Transverse colon (tissue), 4 donors: ENCODE results near the gene FGF2.
"Not testable (repeated sequence)": the region's sequence is repeated elsewhere in the genome, so short reads cannot be mapped to it uniquely, and the experiment has no call there.

Source experiments
- CTCF ChIP-seq, 5 experiments: fragments of 200-600 bp in 3 of 5; fragments of 450-650 bp in 2 of 5; sonication (generic) in 3 of 5; IDR thresholded peaks; 1 replicate in 2 of 5; 2 replicates in 3 of 5; pipeline ENCODE4 v1.5.1; 2016 to 2017; ENCODE audit warnings: antibody characterized with exemption in 5 of 5, inconsistent platforms in 3 of 5, mild to moderate bottlenecking in 2 of 5, moderate library complexity in 1 of 5
- POLR2A ChIP-seq: fragments of 450-650 bp; IDR thresholded peaks from one replicate; pipeline ENCODE4 v1.6.1; 2016; ENCODE audit warnings: antibody characterized with exemption, mild to moderate bottlenecking, moderate library complexity
- POLR2AphosphoS5 ChIP-seq, 3 donors: sonication (generic); formaldehyde crosslinking; IDR thresholded peaks; one replicate each; pipeline ENCODE4 v1.6.1; 2016; ENCODE audit warnings: antibody characterized with exemption in 3 of 3

DNA sequence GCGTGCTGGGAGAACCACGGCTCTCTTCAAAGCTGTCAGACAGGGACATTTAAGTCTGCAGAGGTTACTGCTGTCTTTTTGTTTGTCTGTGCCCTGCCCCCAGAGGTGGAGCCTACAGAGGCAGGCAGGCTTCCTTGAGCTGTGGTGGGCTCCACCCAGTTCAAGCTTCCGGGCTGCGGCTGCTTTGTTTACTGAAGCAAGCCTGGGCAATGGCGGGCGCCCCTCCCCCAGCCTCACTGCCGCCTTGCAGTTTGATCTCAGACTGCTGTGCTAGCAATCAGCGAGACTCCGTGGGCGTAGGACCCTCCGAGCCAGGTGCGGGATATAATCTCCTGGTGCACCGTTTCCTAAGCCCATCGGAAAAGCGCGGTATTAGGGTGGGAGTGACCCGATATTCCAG lies 118.5 kb downstream of the FGF2 start:
- not testable (repeated sequence) for TF ChIP-seq POLR2A; CTCF (IDR thresholded peaks at IDR 0.05); POLR2AphosphoS5 (IDR thresholded peaks at IDR 0.05)
